OCI-LY1 (cell line): Measurements from ENCODE around the gene SDK2.

Experiments used
- EZH2 ChIP-seq: fragments of 200-600 bp; sonication (generic), shearing (Covaris generic); IDR thresholded peaks from 2 replicates; pipeline ENCODE4 v1.8.0; 2017; ENCODE audit warnings: borderline replicate concordance, mixed run types, mild to moderate bottlenecking, antibody characterized with exemption, low read length, moderate library complexity, mixed read lengths
- TF ChIP-seq, protein P1 (sequence below): fragments of 200-600 bp; sonication (generic), shearing (Covaris generic); IDR thresholded peaks from 2 replicates; pipeline ENCODE4 v1.5.1; 2017; ENCODE audit warnings: mild to moderate bottlenecking, antibody characterized with exemption, low read length, moderate library complexity, mixed read lengths

DNA sequence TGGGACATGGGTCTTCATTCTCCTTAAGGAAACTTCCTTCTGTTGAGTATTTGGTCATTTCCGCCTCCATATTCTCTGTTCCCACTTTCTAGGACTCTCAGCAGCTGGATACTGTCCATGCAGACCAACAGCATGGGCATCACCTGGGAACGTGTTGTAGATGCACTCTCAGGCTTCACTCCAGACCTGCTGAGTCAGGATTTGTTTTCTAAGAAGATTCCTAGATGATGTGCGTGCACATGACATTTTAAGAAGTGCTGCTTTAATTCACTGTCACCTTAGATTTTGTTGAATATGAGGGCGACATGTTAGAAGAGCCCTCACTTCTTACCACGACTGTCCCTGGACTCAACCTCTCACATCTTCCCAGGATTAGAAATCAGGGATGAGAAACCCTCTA is 10.0 kb upstream of the SDK2 start:
- TF ChIP-seq, protein P1, sequence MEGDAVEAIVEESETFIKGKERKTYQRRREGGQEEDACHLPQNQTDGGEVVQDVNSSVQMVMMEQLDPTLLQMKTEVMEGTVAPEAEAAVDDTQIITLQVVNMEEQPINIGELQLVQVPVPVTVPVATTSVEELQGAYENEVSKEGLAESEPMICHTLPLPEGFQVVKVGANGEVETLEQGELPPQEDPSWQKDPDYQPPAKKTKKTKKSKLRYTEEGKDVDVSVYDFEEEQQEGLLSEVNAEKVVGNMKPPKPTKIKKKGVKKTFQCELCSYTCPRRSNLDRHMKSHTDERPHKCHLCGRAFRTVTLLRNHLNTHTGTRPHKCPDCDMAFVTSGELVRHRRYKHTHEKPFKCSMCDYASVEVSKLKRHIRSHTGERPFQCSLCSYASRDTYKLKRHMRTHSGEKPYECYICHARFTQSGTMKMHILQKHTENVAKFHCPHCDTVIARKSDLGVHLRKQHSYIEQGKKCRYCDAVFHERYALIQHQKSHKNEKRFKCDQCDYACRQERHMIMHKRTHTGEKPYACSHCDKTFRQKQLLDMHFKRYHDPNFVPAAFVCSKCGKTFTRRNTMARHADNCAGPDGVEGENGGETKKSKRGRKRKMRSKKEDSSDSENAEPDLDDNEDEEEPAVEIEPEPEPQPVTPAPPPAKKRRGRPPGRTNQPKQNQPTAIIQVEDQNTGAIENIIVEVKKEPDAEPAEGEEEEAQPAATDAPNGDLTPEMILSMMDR = no peak
- TF ChIP-seq EZH2 = no peak
